Kidney (tissue), 14 donors: Measurements from ENCODE around the gene SLX4IP. TPM values are rescaled to one million over a fixed set of nuclear protein-coding genes. Genes with fewer than 3 reads are reported as not detected.

Experiments used
- DNase-seq, 5 donors: peaks; one replicate each; pipeline ENCODE4 v3.0.0-alpha.2; 2013 to 2020
- FAIRE-seq: peaks from 2 replicates; lab custom pipeline; 2012; peaks lifted over from hg19 to GRCh38; lab: Jason Lieb, UNC
- H3K27ac ChIP-seq, 2 donors: one replicate each; pipeline ENCODE4 v1.7.0; 2013; ENCODE audit warnings: low read depth in 2 of 2, low read length in 2 of 2, inconsistent platforms in 1 of 2
- H3K27me3 ChIP-seq: one replicate; pipeline ENCODE4 v1.7.1; 2013; ENCODE audit warnings: low read length, inconsistent platforms; ENCODE audit not compliant: control insufficient read depth, insufficient read depth
- H3K36me3 ChIP-seq, 3 donors: one replicate each; pipeline versions ENCODE4 v1.7.0 to v1.7.1; 2013; ENCODE audit warnings: low read length in 3 of 3, control low read depth in 1 of 3, inconsistent platforms in 1 of 3; ENCODE audit not compliant: insufficient read depth in 3 of 3, control insufficient read depth in 2 of 3
- H3K4me1 ChIP-seq, 3 donors: one replicate each; pipeline versions ENCODE4 v1.7.0 to v1.7.1; 2013; ENCODE audit warnings: low read length in 3 of 3, inconsistent platforms in 1 of 3, low read depth in 1 of 3; ENCODE audit not compliant: control insufficient read depth in 2 of 3, insufficient read depth in 2 of 3
- H3K4me3 ChIP-seq, 3 donors: one replicate each; pipeline versions ENCODE4 v1.7.0 to v1.8.1; 2013; ENCODE audit warnings: low read length in 3 of 3, control low read depth in 1 of 3, inconsistent platforms in 1 of 3
- H3K9ac ChIP-seq, 3 donors: one replicate each; pipeline versions ENCODE4 v1.7.0 to v1.7.1; 2013; ENCODE audit warnings: low read length in 3 of 3, control low read depth in 1 of 3, inconsistent platforms in 1 of 3
- H3K9me3 ChIP-seq, 3 donors: one replicate each; pipeline versions ENCODE4 v1.7.0 to v1.7.1; 2013; ENCODE audit warnings: low read length in 3 of 3, control low read depth in 1 of 3, inconsistent platforms in 1 of 3; ENCODE audit not compliant: control insufficient read depth in 2 of 3, insufficient read depth in 1 of 3
- intact Hi-C: fragments of 100-400 bp; cut with DNase I; formaldehyde crosslinking; loops from one replicate; pipeline ENCODE4 v1.11.1; 2022
- polyA plus RNA-seq: library from polyadenylated mRNA; stranded (reverse); fragments of 350-450 nt; fragmentation: Illumina TruSeq; extraction: RNeasy Lipid Tissue Mini Kit (QIAGEN cat#74804); gene quantifications from one replicate; pipeline ENCODE4 v1.2.3, GENCODE V29; 2014; ENCODE audit warnings: low read depth, low replicate concordance; ENCODE audit not compliant: insufficient read depth
- total RNA-seq: library from RNA; stranded (reverse); fragmentation: NEBNext Ultra II Directional; extraction: Animal tissue kit (Norgen Biotek cat#: 25700); gene quantifications from one replicate; pipeline ENCODE4 v1.2.1, GENCODE V29; 2021
- TF ChIP-seq, protein P1 (sequence below): IDR thresholded peaks from 3 replicates; pipeline ENCODE4 v1.5.1; 2012; ENCODE audit warnings: mild to moderate bottlenecking, moderate library complexity, borderline replicate concordance; ENCODE audit not compliant: insufficient read depth; ENCODE audit errors: extremely low read depth
- donor health status: control.
- donor health status: control.
- donor health status: control.
- donor health status: control.
- donor health status: control.
- donor health status: DM: yes; HTN: yes; CAD: no.
- donor health status: Normal renal cell carcinoma (clear cell type).

The SLX4IP gene
- total and polyA plus RNA-seq, 2 donors from 2014 or later: 2.6 to 7.6 TPM

DNA sequence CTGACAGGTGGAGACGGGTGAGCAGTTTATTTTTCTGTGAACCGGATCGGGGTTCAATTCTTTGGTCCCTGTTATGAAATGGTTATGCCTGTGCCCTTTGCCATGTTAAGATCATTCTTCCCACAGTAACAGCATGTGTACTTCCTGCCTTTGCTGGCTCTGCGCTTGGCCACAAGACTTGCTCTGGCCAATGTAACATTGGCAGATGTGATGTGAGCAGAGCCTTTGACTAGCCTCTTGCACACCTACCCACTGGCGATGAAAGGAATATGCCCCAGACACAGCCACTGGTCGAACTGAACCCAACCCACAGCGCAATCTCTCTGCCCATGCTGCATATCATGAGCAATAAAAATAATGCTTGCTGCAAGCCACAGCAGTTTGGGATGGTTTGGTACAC, 206.8 kb downstream of the SLX4IP start:
- DNase-seq (peak in 1 of 5 donors; percentile 24), FAIRE-seq (no peak)
- peaks cover 19 to 71% (median 45%) of the 10 kb centered on the region in 3 donors for H3K36me3 ChIP-seq
- no peak overlapping the region for H3K9ac ChIP-seq
- no peak overlapping the region for H3K27ac ChIP-seq
- H3K4me1 ChIP-seq: peaks cover 0 to 6% (median 4%) of the 10 kb centered on the region in 3 donors
- intact Hi-C loops: no loop called here
- H3K27me3 ChIP-seq: no peaks in the 10 kb centered on the region
- TF ChIP-seq, protein P1, sequence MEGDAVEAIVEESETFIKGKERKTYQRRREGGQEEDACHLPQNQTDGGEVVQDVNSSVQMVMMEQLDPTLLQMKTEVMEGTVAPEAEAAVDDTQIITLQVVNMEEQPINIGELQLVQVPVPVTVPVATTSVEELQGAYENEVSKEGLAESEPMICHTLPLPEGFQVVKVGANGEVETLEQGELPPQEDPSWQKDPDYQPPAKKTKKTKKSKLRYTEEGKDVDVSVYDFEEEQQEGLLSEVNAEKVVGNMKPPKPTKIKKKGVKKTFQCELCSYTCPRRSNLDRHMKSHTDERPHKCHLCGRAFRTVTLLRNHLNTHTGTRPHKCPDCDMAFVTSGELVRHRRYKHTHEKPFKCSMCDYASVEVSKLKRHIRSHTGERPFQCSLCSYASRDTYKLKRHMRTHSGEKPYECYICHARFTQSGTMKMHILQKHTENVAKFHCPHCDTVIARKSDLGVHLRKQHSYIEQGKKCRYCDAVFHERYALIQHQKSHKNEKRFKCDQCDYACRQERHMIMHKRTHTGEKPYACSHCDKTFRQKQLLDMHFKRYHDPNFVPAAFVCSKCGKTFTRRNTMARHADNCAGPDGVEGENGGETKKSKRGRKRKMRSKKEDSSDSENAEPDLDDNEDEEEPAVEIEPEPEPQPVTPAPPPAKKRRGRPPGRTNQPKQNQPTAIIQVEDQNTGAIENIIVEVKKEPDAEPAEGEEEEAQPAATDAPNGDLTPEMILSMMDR: no peak
- no peaks in the 10 kb centered on the region for H3K9me3 ChIP-seq
- H3K4me3 ChIP-seq: no peak overlapping the region

- intact Hi-C loops: no loop called here
- TF ChIP-seq, protein P1: no peak
- no peak overlapping the region for H3K9ac ChIP-seq
- DNase-seq (peak in 1 of 5 donors; percentile 9), FAIRE-seq (no peak)
- no peak overlapping the region for H3K4me3 ChIP-seq
- H3K27me3 ChIP-seq: no peaks in the 10 kb centered on the region
- no peaks in the 10 kb centered on the region for H3K9me3 ChIP-seq
- no peaks in the 10 kb centered on the region for H3K4me1 ChIP-seq
- no peak overlapping the region for H3K27ac ChIP-seq
- peaks cover 21 to 83% (median 50%) of the 10 kb centered on the region in 3 donors for H3K36me3 ChIP-seq
Measured at GRCh38 chr20:10642856-10643559, 207.9 kb downstream of the SLX4IP start.

DNA sequence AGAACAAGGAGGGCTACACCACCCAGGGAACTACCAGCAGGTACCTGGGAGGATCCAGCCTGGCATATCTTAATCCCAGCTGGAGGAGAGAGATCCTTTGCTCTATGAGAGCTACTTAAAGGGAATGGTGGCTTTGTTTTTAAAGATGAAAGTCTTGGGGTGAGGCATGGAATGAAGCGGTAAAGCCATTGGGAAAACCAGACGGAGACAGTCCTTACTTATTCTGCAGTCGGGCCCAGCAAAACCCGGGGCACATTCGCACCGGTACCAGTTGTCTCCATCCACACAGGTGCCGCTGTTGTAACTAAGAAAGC, 208.4 kb downstream of the SLX4IP start:
- no peak overlapping the region for H3K27ac ChIP-seq
- no peak overlapping the region for H3K9ac ChIP-seq
- H3K4me3 ChIP-seq: no peak overlapping the region
- no peaks in the 10 kb centered on the region for H3K27me3 ChIP-seq
- peaks cover 0 to 3% (median 0%) of the 10 kb centered on the region in 3 donors for H3K4me1 ChIP-seq
- peaks cover 21 to 88% (median 54%) of the 10 kb centered on the region in 3 donors for H3K36me3 ChIP-seq
- intact Hi-C loops: no loop called here
- no peak for DNase-seq
- H3K9me3 ChIP-seq: no peaks in the 10 kb centered on the region
- FAIRE-seq: no peak
- TF ChIP-seq, protein P1: no peak
